NT2/D1 (cell line): ENCODE measurements around the gene SRPK1.

Experiments used
- DNase-seq: peaks from one replicate; pipeline ENCODE4 v3.0.0-alpha.2; 2011; ENCODE audit warnings: low read depth, low spot score
- H3K27me3 ChIP-seq: 2 replicates; pipeline ENCODE4 v1.6.0; 2011; ENCODE audit warnings: mild to moderate bottlenecking; ENCODE audit not compliant: insufficient read length, insufficient read depth
- H3K36me3 ChIP-seq: 2 replicates; pipeline ENCODE4 v1.6.1; 2011; ENCODE audit warnings: mild to moderate bottlenecking, low read length, mixed read lengths; ENCODE audit not compliant: insufficient read depth, insufficient read length
- H3K4me1 ChIP-seq: 2 replicates; pipeline ENCODE4 v1.5.1; 2011; ENCODE audit not compliant: insufficient read depth, insufficient read length
- H3K4me3 ChIP-seq: 2 replicates; pipeline ENCODE4 v1.5.1; 2011; ENCODE audit warnings: low read depth; ENCODE audit not compliant: insufficient read length
- H3K9ac ChIP-seq: 2 replicates; pipeline ENCODE4 v1.6.0; 2011; ENCODE audit warnings: low read depth; ENCODE audit not compliant: insufficient read length
- H3K9me3 ChIP-seq: 2 replicates; pipeline ENCODE4 v1.5.1; 2011; ENCODE audit warnings: mild to moderate bottlenecking, low read length; ENCODE audit not compliant: insufficient read depth
- SUZ12 ChIP-seq: IDR thresholded peaks from 2 replicates; pipeline ENCODE4 v1.6.1; 2011; ENCODE audit not compliant: insufficient read length, insufficient read depth; ENCODE audit errors: extremely low read depth
- YY1 ChIP-seq: IDR thresholded peaks from 2 replicates; pipeline ENCODE4 v1.6.1; 2011; ENCODE audit not compliant: insufficient read length, insufficient read depth
- ZNF274 ChIP-seq: IDR thresholded peaks from 2 replicates; pipeline ENCODE4 v1.6.1; 2011; ENCODE audit warnings: mild to moderate bottlenecking, low read depth, low read length

SRPK1 gene

GRCh38 chr6:35842381-35842780 is 78.5 kb downstream of the SRPK1 start:
- H3K4me3 ChIP-seq = no peak overlapping the region
- H3K4me1 ChIP-seq = no peaks in the 10 kb centered on the region
- H3K36me3 ChIP-seq = peaks cover 49% of the 10 kb centered on the region
- TF ChIP-seq SUZ12 (no peak), YY1 (no peak), ZNF274 (no peak)
- H3K9ac ChIP-seq = no peak overlapping the region
- H3K27me3 ChIP-seq = no peaks in the 10 kb centered on the region
- H3K9me3 ChIP-seq = no peaks in the 10 kb centered on the region
- DNase-seq = no peak

- H3K4me3 ChIP-seq = no peak overlapping the region
- H3K9me3 ChIP-seq = no peaks in the 10 kb centered on the region
- TF ChIP-seq SUZ12 (no peak), ZNF274 (no peak), YY1 (no peak)
- H3K4me1 ChIP-seq = no peaks in the 10 kb centered on the region
- H3K27me3 ChIP-seq = no peaks in the 10 kb centered on the region
- peaks cover 56% of the 10 kb centered on the region for H3K36me3 ChIP-seq
- no peak overlapping the region for H3K9ac ChIP-seq
- no peak for DNase-seq
These were observed 81.9 kb downstream of the SRPK1 start for GRCh38 chr6:35839019-35839418.

GRCh38 chr6:35833536-35833935 is 87.4 kb downstream of the SRPK1 start:
- TF ChIP-seq YY1 (no peak), SUZ12 (no peak), ZNF274 (no peak)
- no peak for DNase-seq
- no peaks in the 10 kb centered on the region for H3K4me1 ChIP-seq
- no peaks in the 10 kb centered on the region for H3K27me3 ChIP-seq
- peaks cover 44% of the 10 kb centered on the region for H3K36me3 ChIP-seq
- no peaks in the 10 kb centered on the region for H3K9me3 ChIP-seq
- no peak overlapping the region for H3K9ac ChIP-seq
- H3K4me3 ChIP-seq = no peak overlapping the region

GRCh38 chr6:35831257-35832007 is 89.5 kb downstream of the SRPK1 start:
- H3K4me3 ChIP-seq = no peak overlapping the region
- TF ChIP-seq ZNF274 (no peak), YY1 (no peak), SUZ12 (no peak)
- DNase-seq = no peak
- no peaks in the 10 kb centered on the region for H3K27me3 ChIP-seq
- no peaks in the 10 kb centered on the region for H3K4me1 ChIP-seq
- peaks cover 36% of the 10 kb centered on the region for H3K36me3 ChIP-seq
- no peak overlapping the region for H3K9ac ChIP-seq
- H3K9me3 ChIP-seq = no peaks in the 10 kb centered on the region

GRCh38 chr6:35829306-35829705 is 91.6 kb downstream of the SRPK1 start:
- no peak for DNase-seq
- TF ChIP-seq SUZ12 = no peak
- TF ChIP-seq ZNF274 = no peak
- TF ChIP-seq YY1 = no peak
- H3K9ac ChIP-seq = no peak overlapping the region
- H3K9me3 ChIP-seq = no peaks in the 10 kb centered on the region
- H3K4me3 ChIP-seq = no peak overlapping the region
- H3K27me3 ChIP-seq = no peaks in the 10 kb centered on the region
- H3K36me3 ChIP-seq = peaks cover 19% of the 10 kb centered on the region
- H3K4me1 ChIP-seq = no peaks in the 10 kb centered on the region

- Histone ChIP-seq H3K27me3 (no peaks in the 10 kb centered on the region), H3K4me1 (no peaks in the 10 kb centered on the region), H3K9ac (no peak overlapping the region), H3K9me3 (no peaks in the 10 kb centered on the region), H3K36me3 (no peaks in the 10 kb centered on the region), H3K4me3 (no peak overlapping the region)
- no peak for TF ChIP-seq ZNF274
- TF ChIP-seq SUZ12 = no peak
- no peak for TF ChIP-seq YY1
- DNase-seq = no peak
These were observed 96.2 kb downstream of the SRPK1 start for GRCh38 chr6:35824552-35825192.

- no peak overlapping the region for H3K9ac ChIP-seq
- DNase-seq = no peak
- H3K4me3 ChIP-seq = no peak overlapping the region
- H3K9me3 ChIP-seq = no peaks in the 10 kb centered on the region
- no peaks in the 10 kb centered on the region for H3K27me3 ChIP-seq
- TF ChIP-seq YY1 (no peak), SUZ12 (no peak), ZNF274 (no peak)
- no peaks in the 10 kb centered on the region for H3K36me3 ChIP-seq
- no peaks in the 10 kb centered on the region for H3K4me1 ChIP-seq
These were observed 97.3 kb downstream of the SRPK1 start for GRCh38 chr6:35823601-35824000.
